GM19455 (cell line): ENCODE data around the gene ARMC2.
"Not testable (repeated sequence)": the region's sequence is repeated elsewhere in the genome, so short reads cannot be mapped to it uniquely, and the experiment has no call there.

Experiments
- ATAC-seq: cut with Tn5 transposase; IDR thresholded peaks from one replicate; pipeline ENCODE4 v1.9.1; 2021; ENCODE audit not compliant: unreplicated experiment

The ARMC2 gene, protein sequence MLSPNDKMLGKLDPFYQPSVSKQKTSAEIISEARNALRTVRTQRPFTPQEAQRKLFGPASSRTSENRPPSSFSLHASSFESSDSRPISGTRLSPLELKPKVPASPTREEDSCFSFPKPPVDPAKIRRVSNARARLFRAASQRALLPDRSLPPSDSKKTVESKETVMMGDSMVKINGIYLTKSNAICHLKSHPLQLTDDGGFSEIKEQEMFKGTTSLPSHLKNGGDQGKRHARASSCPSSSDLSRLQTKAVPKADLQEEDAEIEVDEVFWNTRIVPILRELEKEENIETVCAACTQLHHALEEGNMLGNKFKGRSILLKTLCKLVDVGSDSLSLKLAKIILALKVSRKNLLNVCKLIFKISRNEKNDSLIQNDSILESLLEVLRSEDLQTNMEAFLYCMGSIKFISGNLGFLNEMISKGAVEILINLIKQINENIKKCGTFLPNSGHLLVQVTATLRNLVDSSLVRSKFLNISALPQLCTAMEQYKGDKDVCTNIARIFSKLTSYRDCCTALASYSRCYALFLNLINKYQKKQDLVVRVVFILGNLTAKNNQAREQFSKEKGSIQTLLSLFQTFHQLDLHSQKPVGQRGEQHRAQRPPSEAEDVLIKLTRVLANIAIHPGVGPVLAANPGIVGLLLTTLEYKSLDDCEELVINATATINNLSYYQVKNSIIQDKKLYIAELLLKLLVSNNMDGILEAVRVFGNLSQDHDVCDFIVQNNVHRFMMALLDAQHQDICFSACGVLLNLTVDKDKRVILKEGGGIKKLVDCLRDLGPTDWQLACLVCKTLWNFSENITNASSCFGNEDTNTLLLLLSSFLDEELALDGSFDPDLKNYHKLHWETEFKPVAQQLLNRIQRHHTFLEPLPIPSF

DNA sequence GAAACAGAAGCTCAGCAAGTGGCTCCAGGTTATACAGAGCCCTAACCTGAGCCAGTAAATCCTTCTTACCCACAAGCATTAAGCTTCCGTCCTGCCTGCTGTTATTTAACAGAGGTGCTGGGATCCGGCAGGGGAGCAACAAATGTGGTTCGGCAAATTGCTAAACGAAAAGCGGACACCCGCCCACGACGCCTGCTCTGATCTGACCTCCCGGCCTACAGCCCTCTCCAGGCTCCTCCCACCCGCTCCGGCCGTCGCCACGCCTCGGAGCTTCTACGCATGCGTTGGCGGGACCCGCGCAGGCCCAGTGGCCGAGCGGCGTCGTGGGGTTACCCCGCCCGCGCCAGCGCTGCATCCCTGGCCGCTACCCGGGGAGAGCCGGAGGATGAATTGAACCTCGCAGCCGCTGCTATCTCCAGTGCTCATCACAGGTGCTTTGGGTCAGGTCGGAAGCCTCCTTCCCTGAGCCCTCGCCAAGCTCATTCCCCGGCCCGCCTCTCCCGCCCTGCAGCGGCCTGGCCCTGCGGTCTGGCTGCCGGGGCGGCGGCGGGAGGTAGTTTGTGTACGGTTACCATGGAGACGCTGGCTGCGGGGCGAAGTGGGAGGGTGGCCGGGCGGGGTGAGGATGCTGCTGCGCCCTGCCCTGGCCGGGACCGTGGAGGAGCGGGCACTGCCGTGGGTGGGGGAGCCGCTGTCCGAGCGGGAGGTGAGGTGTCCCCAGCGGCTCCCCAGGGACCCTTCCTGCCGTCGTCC, at the start of gene ARMC2:
TSS of gene ARMC2 (plus strand) at position 307 of the 753 bp plus-strand sequence. CDS start 5,846 bp downstream, outside the sequence.
- peak; percentile 98 for ATAC-seq

- no peak for ATAC-seq
These were observed 49.4 kb upstream of the ARMC2 start for GRCh38 chr6:108798670-108799353.

DNA sequence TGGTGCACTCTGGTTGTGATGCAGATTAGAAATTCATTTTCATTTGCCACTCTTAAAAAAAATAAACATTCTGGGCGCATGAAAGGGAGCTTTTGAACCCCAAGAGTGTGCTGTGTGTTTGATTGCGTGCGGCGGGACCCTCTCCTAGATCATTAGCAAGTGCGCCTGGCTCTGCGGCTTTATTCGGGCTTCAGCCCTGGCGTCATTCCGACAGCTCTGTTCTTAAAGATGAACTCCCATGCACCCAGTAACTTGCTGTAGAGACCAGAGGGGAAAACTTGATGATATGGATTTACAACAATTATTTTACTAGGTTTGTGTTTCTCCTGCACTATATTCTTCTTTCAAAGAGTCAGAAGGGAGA, 48.9 kb upstream of the ARMC2 start:
- no peak for ATAC-seq

- ATAC-seq = no peak
These were observed 48.4 kb upstream of the ARMC2 start for GRCh38 chr6:108799791-108800190.

DNA sequence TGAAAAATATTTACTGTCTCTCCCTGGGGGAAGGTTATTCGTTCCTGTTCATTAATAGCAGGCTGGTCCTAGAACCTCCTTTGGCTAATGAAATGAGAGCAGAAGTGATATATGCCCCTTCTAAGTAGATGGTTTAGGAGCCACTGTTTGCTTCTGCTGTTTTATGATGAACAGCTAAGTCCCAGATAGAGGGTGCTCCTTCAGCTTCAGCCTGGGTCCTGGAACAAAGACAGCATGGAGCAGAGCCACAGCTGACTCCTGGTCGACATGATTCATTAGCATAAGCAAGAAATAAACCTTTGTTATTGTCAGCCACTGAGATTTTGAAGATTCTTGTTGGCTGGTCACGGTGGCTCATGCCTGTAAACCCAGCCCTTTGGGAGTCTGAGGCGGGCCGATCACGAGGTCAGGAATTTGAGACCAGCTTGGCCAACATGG, 47.8 kb upstream of the ARMC2 start:
- ATAC-seq = no peak

- ATAC-seq = no peak
These were observed 46.9 kb upstream of the ARMC2 start for GRCh38 chr6:108801366-108801765.

DNA sequence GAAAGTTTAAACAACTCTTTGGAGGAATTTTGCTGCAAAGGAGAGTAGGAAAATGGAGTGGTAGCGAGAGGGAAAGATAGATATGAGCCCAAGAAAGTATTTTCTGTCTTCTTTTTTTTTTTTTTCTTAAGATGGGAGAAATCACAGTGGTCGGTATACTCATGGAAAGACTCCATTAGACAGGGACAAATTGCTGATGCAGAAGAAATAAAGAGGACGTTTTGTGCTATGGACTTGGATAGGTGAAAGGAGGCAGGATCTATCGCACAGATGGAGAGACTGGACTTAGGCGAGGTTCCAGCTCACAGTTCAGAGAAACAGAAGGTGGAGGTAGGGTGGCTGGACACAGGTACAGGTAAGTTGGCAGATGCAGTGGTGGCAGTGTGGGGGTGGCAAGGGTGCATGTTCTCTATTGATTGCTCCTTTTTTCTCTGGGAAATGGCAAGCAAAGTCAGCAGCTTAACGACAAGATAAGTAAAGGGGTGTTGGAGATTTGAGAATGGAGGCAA, 44.2 kb upstream of the ARMC2 start:
- ATAC-seq = no peak

GRCh38 chr6:108804956-108805355, 43.3 kb upstream of the ARMC2 start:
- ATAC-seq = no peak

GRCh38 chr6:108805611-108806167, 42.5 kb upstream of the ARMC2 start:
- ATAC-seq = peak; percentile 88

DNA sequence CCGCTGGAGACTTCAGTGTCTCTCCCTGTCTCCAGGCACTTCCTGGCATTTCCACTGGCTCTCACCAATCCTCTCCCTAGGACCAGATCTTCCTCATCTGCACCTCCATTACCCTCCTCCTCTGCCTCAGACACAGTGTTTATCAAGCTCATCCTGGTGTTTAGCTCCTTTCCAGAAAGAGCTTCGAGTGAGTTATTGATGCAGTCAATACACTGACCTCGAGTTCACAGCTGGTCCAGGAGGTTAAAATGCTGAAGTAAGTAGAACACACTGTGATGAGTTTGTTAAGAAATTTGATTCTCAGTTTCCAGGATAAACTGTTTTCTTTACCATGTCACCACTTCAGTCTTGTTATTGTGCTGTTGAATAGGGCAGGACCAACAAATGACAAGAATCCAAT, 42.1 kb upstream of the ARMC2 start:
- ATAC-seq = peak; percentile 27

DNA sequence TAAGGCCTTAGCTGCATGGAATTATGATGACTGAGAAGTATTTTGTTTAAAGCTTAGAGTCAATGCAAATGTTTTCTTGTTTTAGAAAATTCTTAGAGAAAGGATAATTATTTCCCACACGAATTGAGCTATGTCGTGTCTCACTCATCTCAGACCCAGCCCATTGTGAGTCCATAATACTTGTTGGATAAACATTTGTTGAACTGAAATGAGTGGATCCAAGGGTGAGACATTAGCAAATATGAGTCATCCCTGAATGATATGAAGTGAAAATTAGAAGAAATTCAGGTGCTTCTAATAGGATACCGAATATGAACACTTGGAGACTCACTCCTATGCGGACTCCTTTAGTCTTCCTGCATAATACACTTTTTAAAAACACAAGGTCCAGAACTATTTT, 41.6 kb upstream of the ARMC2 start:
- ATAC-seq = no peak

- no peak for ATAC-seq
These were observed 40.3 kb upstream of the ARMC2 start for GRCh38 chr6:108807928-108808327.

DNA sequence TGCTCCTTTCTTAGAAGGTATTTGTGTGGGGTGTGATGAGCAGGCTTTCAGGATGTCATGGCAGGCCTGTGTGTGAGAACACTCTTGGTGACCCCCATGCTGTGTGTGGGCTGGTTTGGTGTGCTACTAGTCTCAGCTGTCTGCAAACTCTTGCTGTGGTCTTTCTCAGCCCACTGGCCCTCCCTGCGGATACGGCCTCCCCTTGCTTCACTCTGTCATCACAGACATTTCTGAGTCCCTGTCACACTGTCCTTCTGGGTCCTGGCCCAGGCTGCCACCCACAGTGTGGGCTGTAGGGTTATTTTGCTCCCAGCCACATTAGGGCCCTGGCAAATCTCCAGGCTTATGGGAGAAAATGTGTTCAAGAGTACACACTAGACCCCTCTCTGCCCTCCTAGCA, 39.0 kb upstream of the ARMC2 start:
- no peak for ATAC-seq

DNA sequence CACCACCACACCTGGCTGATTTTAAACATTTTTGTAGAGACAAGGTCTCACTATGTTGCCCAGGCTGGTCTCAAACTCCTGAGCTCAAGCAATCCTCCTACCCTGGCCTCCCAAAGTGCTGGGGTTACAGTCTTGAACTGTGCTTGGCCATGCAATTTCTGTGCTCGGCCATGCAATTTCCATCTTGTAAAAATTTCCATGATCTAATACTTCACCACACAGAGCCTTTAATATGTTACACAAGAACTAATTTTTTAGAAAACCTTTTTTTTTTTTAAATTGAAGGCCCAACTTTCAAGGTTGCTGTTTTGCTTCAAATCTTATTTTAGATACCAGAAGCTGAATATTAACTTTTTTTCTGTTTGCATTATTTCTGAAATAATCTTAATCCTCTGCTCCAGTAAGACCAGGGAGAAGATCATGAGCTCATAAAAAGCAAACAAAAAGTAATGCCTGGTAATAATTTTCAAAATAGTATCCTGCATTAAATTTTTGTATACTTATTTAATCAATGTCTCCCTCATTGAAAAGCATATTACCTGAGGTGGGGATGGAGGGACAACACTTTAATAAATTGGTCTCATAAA, 38.1 kb upstream of the ARMC2 start:
- ATAC-seq = no peak

DNA sequence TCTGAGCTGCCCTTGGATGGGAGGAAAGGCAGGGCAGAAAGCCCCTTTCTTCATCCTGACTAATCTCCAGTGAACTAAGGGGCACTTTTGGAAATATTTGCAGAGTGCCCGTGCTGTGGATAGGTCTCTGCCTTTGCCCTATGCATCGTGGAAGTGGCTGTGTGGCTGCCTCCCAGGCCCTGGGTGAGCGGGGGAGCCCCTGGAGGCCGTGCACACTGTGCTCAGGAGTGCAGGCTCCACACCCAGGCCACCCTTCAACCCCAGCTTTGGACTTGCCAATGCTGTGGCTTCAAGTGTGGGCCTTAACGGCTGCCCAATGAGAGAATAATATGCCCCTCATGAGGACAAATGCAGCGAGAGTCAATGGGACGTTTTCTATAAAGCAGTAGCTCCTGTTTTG, 36.7 kb upstream of the ARMC2 start:
- no peak for ATAC-seq

GRCh38 chr6:108813218-108813617, 35.0 kb upstream of the ARMC2 start:
- ATAC-seq = not testable (repeated sequence)

DNA sequence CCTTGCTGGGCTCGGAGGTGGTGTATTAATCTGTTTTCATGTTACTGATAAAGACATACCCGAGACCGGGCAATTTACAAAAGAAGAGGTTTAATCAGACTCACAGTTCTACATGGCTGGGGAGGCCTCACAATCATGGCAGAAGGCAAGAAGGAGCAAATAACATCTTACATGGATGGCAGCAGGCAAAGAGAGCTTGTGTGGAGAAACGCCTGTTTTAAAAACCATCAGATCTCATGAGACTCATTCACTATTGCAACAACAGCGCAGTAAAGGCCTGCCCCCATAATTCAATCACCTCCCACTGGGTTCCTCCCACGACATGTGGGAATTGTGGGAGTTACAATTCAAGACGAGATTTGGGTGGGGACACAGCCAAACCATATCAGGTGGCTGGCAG, 30.9 kb upstream of the ARMC2 start:
- not testable (repeated sequence) for ATAC-seq

DNA sequence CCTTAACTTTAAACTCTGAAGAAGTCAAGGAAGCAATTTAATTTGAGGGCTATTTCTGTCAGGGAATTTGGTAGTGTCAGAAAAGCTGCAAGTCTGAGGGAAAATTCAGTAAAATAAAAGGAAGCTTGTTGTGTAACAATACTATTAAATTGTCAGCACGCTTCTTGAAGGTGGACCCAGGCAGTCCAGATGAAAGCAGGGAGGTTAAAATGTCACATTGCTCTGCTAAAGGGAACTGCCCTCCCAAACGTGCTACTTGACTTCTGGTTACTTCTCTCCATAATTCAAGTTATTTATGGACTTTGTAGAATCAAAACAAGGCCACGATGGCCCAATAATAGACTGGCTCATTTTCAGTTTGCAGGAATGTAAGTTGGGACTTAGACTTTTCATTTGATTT, 28.2 kb upstream of the ARMC2 start:
- no peak for ATAC-seq

GRCh38 chr6:108822401-108822800, 25.8 kb upstream of the ARMC2 start:
- no peak for ATAC-seq

DNA sequence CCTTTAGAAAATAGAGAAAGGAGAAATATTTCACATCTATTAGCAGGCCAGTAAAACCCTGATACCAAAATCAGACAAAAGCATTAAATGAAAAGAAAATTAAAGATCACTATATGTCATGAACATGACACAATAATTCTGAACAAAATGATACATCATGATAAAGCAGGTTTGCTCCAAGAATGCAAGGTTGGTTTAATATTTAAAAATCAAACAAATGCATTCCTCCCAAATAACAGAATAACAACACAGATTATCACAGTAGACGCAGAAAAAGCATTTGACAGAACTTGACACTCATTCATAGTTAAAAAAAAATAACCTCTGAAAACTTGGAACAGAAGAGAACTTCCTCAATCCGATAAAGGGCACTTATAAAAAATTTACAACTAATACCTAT, 22.9 kb upstream of the ARMC2 start:
- no peak for ATAC-seq
